22Rv1 (cell line): ENCODE measurements around the gene ARHGAP27.
A peak's percentile ranks its signal among the peaks of the same experiment; 100 is the strongest.

Source experiments
- CTCF ChIP-seq: fragments of 450-650 bp; IDR thresholded peaks from 2 replicates; pipeline ENCODE4 v1.5.1; 2017; ENCODE audit warnings: mild to moderate bottlenecking
- ZFX ChIP-seq: fragments of 450-650 bp; IDR thresholded peaks from 2 replicates; pipeline ENCODE4 v1.6.1; 2017; ENCODE audit warnings: antibody characterized with exemption, borderline replicate concordance

- TF ChIP-seq CTCF (peak; percentile 97), ZFX (no peak)
These were observed 47.2 kb downstream of the ARHGAP27 start for GRCh38 chr17:45385331-45385997.
